COLO668 (cell line): ENCODE measurements around the gene RGS13.
A peak's percentile ranks its signal among the peaks of the same experiment; 100 is the strongest.

Experiments used
- DNase-seq: peaks from one replicate; lab custom pipeline; 2025; ENCODE audit not compliant: unreplicated experiment; lab: John Stamatoyannopoulos, UW

The RGS13 gene

GRCh38 chr1:192626366-192627179 is 9.4 kb upstream of the RGS13 start:
- no peak for DNase-seq

- no peak for DNase-seq
Observed at GRCh38 chr1:192627901-192628300, 8.0 kb upstream of the RGS13 start.

- DNase-seq: no peak
Observed at GRCh38 chr1:192628396-192629057, 7.4 kb upstream of the RGS13 start.

- no peak for DNase-seq
Observed at GRCh38 chr1:192629612-192630011, 6.3 kb upstream of the RGS13 start.

- DNase-seq: no peak
Observed at GRCh38 chr1:192630521-192631287, 5.2 kb upstream of the RGS13 start.

GRCh38 chr1:192631749-192632148 is 4.2 kb upstream of the RGS13 start:
- no peak for DNase-seq

- no peak for DNase-seq
Observed at GRCh38 chr1:192632188-192632587, 3.8 kb upstream of the RGS13 start.

- no peak for DNase-seq
Observed at GRCh38 chr1:192632641-192633532, 3.1 kb upstream of the RGS13 start.

- DNase-seq: no peak
Observed at GRCh38 chr1:192633533-192634253, 2.3 kb upstream of the RGS13 start.

- no peak for DNase-seq
Observed at GRCh38 chr1:192635041-192635440, 906 bp upstream of the RGS13 start.

GRCh38 chr1:192639607-192640368 is 3.8 kb downstream of the RGS13 start:
- DNase-seq: no peak

- DNase-seq: no peak
Observed at GRCh38 chr1:192652159-192652558, 16.2 kb downstream of the RGS13 start.

- no peak for DNase-seq
Observed at GRCh38 chr1:192654120-192654519, 18.2 kb downstream of the RGS13 start.

GRCh38 chr1:192654591-192655251 is 18.8 kb downstream of the RGS13 start:
- DNase-seq: no peak

- no peak for DNase-seq
Observed at GRCh38 chr1:192657760-192658159, 21.8 kb downstream of the RGS13 start.

GRCh38 chr1:192658255-192658654 is 22.3 kb downstream of the RGS13 start:
- DNase-seq: no peak

GRCh38 chr1:192660613-192661012 is 24.7 kb downstream of the RGS13 start:
- DNase-seq: no peak

GRCh38 chr1:192668409-192668983 is 32.5 kb downstream of the RGS13 start:
- peak; percentile 21 for DNase-seq

GRCh38 chr1:192669174-192669573 is 33.2 kb downstream of the RGS13 start:
- DNase-seq: no peak
